ENCODE results near the gene TPRA1.
"Not testable (repeated sequence)": the region's sequence is repeated elsewhere in the genome, so short reads cannot be mapped to it uniquely, and the experiment has no call there.

The TPRA1 gene

GRCh38 chr3:127618891-127619290 is 28.4 kb upstream of the TPRA1 start:
- intact Hi-C loops (cut with DNase I) = no loop called here
- DNase-seq = peak in 2 of 10 donors; percentile 15 to 69

GRCh38 chr3:127616836-127617605 is 26.5 kb upstream of the TPRA1 start:
- intact Hi-C loops (cut with DNase I) = no loop called here
- DNase-seq = peak in 3 of 10 donors; percentile 61 to 74 (median 70)

- peak in 3 of 10 donors; percentile 35 to 40 (median 36) for DNase-seq
Observed at GRCh38 chr3:127615631-127616305, 25.2 kb upstream of the TPRA1 start.

GRCh38 chr3:127614928-127615589 is 24.5 kb upstream of the TPRA1 start:
- intact Hi-C loops (cut with DNase I) = no loop called here
- peak in 3 of 10 donors; percentile 2 to 45 (median 15) for DNase-seq

More at GRCh38 chr3:127615631-127616305, 25.2 kb upstream of the TPRA1 start:
- intact Hi-C loops (cut with DNase I) = no loop called here

- intact Hi-C loops (cut with DNase I) = no loop called here
- DNase-seq = peak in 1 of 10 donors; percentile 27
Observed at GRCh38 chr3:127613406-127613805, 22.9 kb upstream of the TPRA1 start.

GRCh38 chr3:127612966-127613365 is 22.4 kb upstream of the TPRA1 start:
- intact Hi-C loops (cut with DNase I) = no loop called here
- peak in 3 of 10 donors; percentile 26 to 49 (median 32) for DNase-seq

- intact Hi-C loops (cut with DNase I) = no loop called here
- peak in 3 of 10 donors; percentile 23 to 75 (median 39) for DNase-seq
Observed at GRCh38 chr3:127611251-127611650, 20.7 kb upstream of the TPRA1 start.

- intact Hi-C loops (cut with DNase I) = no loop called here
- peak in 2 of 10 donors; percentile 1 to 41 for DNase-seq
Observed at GRCh38 chr3:127610105-127610504, 19.6 kb upstream of the TPRA1 start.

GRCh38 chr3:127608362-127608718 is 17.8 kb upstream of the TPRA1 start:
- peak in 2 of 10 donors; percentile 69 to 81 for DNase-seq
- intact Hi-C loops (cut with DNase I) = no loop called here

- DNase-seq = peak in 1 of 10 donors; percentile 26
- intact Hi-C loops (cut with DNase I) = no loop called here
Observed at GRCh38 chr3:127607675-127608361, 17.3 kb upstream of the TPRA1 start.

GRCh38 chr3:127606981-127607595 is 16.6 kb upstream of the TPRA1 start:
- DNase-seq = peak in 1 of 10 donors; percentile 65
- intact Hi-C loops (cut with DNase I) = no loop called here

- DNase-seq = peak in 1 of 10 donors; percentile 70
- intact Hi-C loops (cut with DNase I) = no loop called here
Observed at GRCh38 chr3:127606086-127606805, 15.7 kb upstream of the TPRA1 start.

- intact Hi-C loops (cut with DNase I) = not testable (repeated sequence)
- peak in 1 of 10 donors; percentile 45 for DNase-seq
Observed at GRCh38 chr3:127605547-127605946, 15.0 kb upstream of the TPRA1 start.

GRCh38 chr3:127604546-127605165 is 14.1 kb upstream of the TPRA1 start:
- peak in 2 of 10 donors; percentile 24 to 65 for DNase-seq
- intact Hi-C loops (cut with DNase I) = no loop called here

GRCh38 chr3:127604035-127604434 is 13.5 kb upstream of the TPRA1 start:
- intact Hi-C loops (cut with DNase I) = no loop called here
- no peak for DNase-seq

GRCh38 chr3:127600749-127601456 is 10.4 kb upstream of the TPRA1 start:
- intact Hi-C loops (cut with DNase I) = no loop called here
- no peak for DNase-seq

GRCh38 chr3:127598841-127599570 is 8.5 kb upstream of the TPRA1 start:
- DNase-seq = no peak
- intact Hi-C loops (cut with DNase I) = loop anchor here (10.0 kb wide), 1 partner anchor 456 kb away; the partner anchor contains the start of gene SEC61A1
